Mesendoderm (in vitro differentiated cells): ENCODE data around the gene RASSF8.

ENCODE experiments used
- DNase-seq: peaks from one replicate; pipeline ENCODE4 v3.0.0; 2013
- H2AK5ac ChIP-seq: 2 replicates; pipeline ENCODE4 v1.6.1; 2013; ENCODE audit warnings: low read length, inconsistent platforms
- H2BK120ac ChIP-seq: 2 replicates; pipeline ENCODE4 v1.6.1; 2013; ENCODE audit warnings: low read depth, mild to moderate bottlenecking, low read length, moderate library complexity, mixed read lengths
- H2BK15ac ChIP-seq: replicated peaks from 2 replicates; pipeline ENCODE4 v1.6.1; 2013; ENCODE audit warnings: low read depth, mild to moderate bottlenecking, moderate library complexity
- H2BK5ac ChIP-seq: 2 replicates; pipeline ENCODE4 v1.6.1; 2013; ENCODE audit warnings: low read length, inconsistent platforms
- H3K18ac ChIP-seq: 2 replicates; pipeline ENCODE4 v1.6.1; 2013; ENCODE audit warnings: mild to moderate bottlenecking, low read length, mixed read lengths
- H3K23ac ChIP-seq: one replicate; pipeline ENCODE4 v1.6.1; 2013; ENCODE audit warnings: low read length
- H3K27ac ChIP-seq: 2 replicates; pipeline ENCODE4 v1.5.1; 2013; ENCODE audit warnings: low read depth, mild to moderate bottlenecking, inconsistent platforms, low read length, moderate library complexity
- H3K27me3 ChIP-seq: 2 replicates; pipeline ENCODE4 v1.6.1; 2013; ENCODE audit warnings: low read length, control low read depth, mild to moderate bottlenecking, inconsistent platforms; ENCODE audit not compliant: insufficient read depth, poor library complexity
- H3K36me3 ChIP-seq: 2 replicates; pipeline ENCODE4 v1.6.1; 2013; ENCODE audit warnings: low read length, inconsistent platforms; ENCODE audit not compliant: control insufficient read depth, insufficient read depth
- H3K4ac ChIP-seq: one replicate; pipeline ENCODE4 v1.6.1; 2013; ENCODE audit warnings: low read depth, mild to moderate bottlenecking, low read length, moderate library complexity
- H3K4me1 ChIP-seq: 2 replicates; pipeline ENCODE4 v1.6.1; 2013; ENCODE audit warnings: low read depth, low read length, inconsistent platforms; ENCODE audit not compliant: control insufficient read depth
- H3K4me2 ChIP-seq: 2 replicates; pipeline ENCODE4 v1.6.1; 2013; ENCODE audit warnings: low read length
- H3K4me3 ChIP-seq: 2 replicates; pipeline ENCODE4 v1.5.1; 2013; ENCODE audit warnings: mild to moderate bottlenecking, low read length
- H3K56ac ChIP-seq: one replicate; pipeline ENCODE4 v1.6.1; 2013; ENCODE audit warnings: low read length
- H3K79me1 ChIP-seq: 2 replicates; pipeline ENCODE4 v1.6.1; 2013; ENCODE audit warnings: low read length, inconsistent platforms
- H3K79me2 ChIP-seq: 2 replicates; pipeline ENCODE4 v1.6.1; 2013; ENCODE audit warnings: mild to moderate bottlenecking, low read length; ENCODE audit not compliant: control insufficient read depth, insufficient read depth
- H3K9ac ChIP-seq: 2 replicates; pipeline ENCODE4 v1.6.1; 2013; ENCODE audit warnings: low read length, inconsistent platforms
- H4K5ac ChIP-seq: one replicate; pipeline ENCODE4 v1.6.1; 2013; ENCODE audit warnings: low read length
- H4K8ac ChIP-seq: one replicate; pipeline ENCODE4 v1.6.1; 2013; ENCODE audit warnings: low read depth, mild to moderate bottlenecking, control low read depth, low read length, moderate library complexity
- WGBS: extraction: QIAGEN DNeasy Blood & Tissue Kit; methylation state at CpG from one replicate; pipeline ENCODE4 v1.1.7; 2013; ENCODE audit warnings: low lambda C conversion rate, missing lambda C conversion rate; ENCODE audit not compliant: insufficient coverage; ENCODE audit errors: extremely low coverage; 5-methylcytosine and 5-hydroxymethylcytosine counted together

The RASSF8 gene

DNA sequence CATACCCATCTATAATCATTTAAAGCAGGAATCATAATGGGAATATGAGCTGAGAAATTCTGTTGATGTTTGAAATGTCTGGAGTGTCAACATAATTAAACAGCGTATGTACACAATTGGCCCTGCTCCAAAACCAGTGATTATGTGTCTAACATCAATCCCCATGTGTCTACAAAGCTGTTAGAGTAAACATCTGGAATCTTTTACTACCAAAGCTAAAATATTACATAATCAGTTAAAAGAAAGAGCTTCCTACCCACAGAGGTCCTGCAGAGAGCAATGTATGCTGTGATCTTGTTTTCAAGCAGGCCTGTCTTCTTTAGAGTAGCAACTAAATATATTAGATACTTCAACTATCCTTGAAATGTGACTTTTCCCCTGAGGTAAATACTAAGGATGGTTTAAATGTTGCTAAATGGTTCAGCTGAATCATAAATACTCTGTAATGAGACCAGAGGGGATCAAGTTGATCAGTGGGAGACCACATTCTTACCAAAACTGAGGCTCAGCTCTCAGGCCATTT, 74.3 kb downstream of the RASSF8 start:
- H3K18ac ChIP-seq, result no peak overlapping the region
- H3K79me1 ChIP-seq, result peaks cover 9% of the 10 kb centered on the region
- no peak overlapping the region for H3K23ac ChIP-seq
- no peak overlapping the region for H3K56ac ChIP-seq
- H3K4me1 ChIP-seq, result peaks cover 4% of the 10 kb centered on the region
- no peaks in the 10 kb centered on the region for H3K36me3 ChIP-seq
- peak overlapping the region; percentile 57 for H2BK15ac ChIP-seq
- no CpG with 5 or more reads among the region's 1 CpG for WGBS
- H3K4me3 ChIP-seq, result no peak overlapping the region
- no peak overlapping the region for H4K8ac ChIP-seq
- H3K4ac ChIP-seq, result no peak overlapping the region
- H3K27me3 ChIP-seq, result no peaks in the 10 kb centered on the region
- H2AK5ac ChIP-seq, result no peak overlapping the region
- no peak overlapping the region for H2BK120ac ChIP-seq
- no peak overlapping the region for H3K27ac ChIP-seq
- H2BK5ac ChIP-seq, result no peak overlapping the region
- no peak overlapping the region for H4K5ac ChIP-seq
- no peak overlapping the region for H3K4me2 ChIP-seq
- H3K9ac ChIP-seq, result no peak overlapping the region
- H3K79me2 ChIP-seq, result peaks cover 3% of the 10 kb centered on the region
- peak; percentile 63 for DNase-seq

DNA sequence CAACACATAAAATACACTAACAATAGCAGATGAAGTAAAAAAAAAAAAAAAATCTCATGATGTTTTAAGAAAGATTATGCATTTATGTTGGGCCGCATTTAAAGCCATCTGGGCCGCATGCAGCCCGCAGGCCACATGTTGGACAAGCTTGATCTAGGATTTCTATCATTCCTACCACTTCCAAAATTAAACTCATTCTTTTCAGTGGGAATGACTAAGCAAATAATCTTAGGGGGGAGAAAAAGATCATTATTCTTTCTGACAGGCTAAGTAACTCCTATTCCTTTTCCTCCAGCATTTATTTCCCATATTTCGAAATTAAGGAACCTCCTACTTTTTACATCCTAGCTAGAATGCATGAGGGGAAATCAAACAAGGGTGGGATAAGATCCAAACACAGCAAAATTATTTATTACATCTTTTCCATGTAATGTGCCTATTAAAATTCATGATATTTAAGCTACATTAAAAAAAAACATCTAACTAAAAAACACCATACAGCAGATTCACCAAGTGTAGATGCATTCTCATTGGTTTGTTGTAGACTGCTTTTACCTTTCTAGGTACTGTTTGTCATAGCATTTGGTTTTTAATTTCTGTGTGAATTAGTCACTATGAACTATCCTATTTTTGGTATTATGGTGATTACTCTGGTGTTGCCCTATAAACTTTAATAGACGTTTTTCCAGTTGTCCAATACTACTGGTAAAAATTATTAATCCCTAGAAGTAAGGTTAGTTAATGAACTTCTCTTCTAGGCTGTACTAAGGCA, 76.1 kb downstream of the RASSF8 start:
- H3K79me2 ChIP-seq, result peaks cover 3% of the 10 kb centered on the region
- no peaks in the 10 kb centered on the region for H3K36me3 ChIP-seq
- no peak overlapping the region for H3K27ac ChIP-seq
- peaks cover 8% of the 10 kb centered on the region for H3K4me1 ChIP-seq
- H3K23ac ChIP-seq, result no peak overlapping the region
- no peak overlapping the region for H2BK15ac ChIP-seq
- no peak overlapping the region for H2AK5ac ChIP-seq
- no peak overlapping the region for H3K4me3 ChIP-seq
- peaks cover 11% of the 10 kb centered on the region for H3K79me1 ChIP-seq
- no peak overlapping the region for H3K9ac ChIP-seq
- H3K56ac ChIP-seq, result no peak overlapping the region
- H4K8ac ChIP-seq, result no peak overlapping the region
- no CpG with 5 or more reads among the region's 5 CpGs for WGBS
- H3K4me2 ChIP-seq, result no peak overlapping the region
- no peak overlapping the region for H4K5ac ChIP-seq
- no peak overlapping the region for H3K4ac ChIP-seq
- H2BK5ac ChIP-seq, result no peak overlapping the region
- DNase-seq, result no peak
- no peak overlapping the region for H2BK120ac ChIP-seq
- no peaks in the 10 kb centered on the region for H3K27me3 ChIP-seq
- H3K18ac ChIP-seq, result no peak overlapping the region

DNA sequence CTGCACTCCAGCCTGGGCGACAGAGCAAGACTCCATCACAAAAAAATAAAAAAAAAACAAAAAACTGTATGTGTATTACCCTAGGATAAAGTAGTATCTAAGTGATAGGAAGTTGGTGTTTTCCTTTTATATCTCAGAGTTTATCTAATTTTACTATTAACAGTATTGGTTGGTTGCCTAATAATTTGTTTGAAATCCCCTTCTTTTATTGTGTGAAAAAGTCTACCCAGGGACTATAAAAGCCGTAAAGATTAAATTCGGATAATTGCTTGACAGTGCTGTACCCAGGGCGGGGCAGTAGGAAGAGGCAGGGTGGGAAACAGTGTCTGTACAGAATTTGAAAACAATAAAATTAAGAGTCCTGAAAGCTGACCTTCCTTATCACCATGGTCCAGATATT, 78.4 kb downstream of the RASSF8 start:
- Histone ChIP-seq H3K79me1 (peaks cover 13% of the 10 kb centered on the region), H4K5ac (no peak overlapping the region), H3K4me3 (no peak overlapping the region), H3K9ac (no peak overlapping the region), H3K56ac (no peak overlapping the region), H3K23ac (no peak overlapping the region), H3K79me2 (peaks cover 7% of the 10 kb centered on the region), H3K4me2 (no peak overlapping the region), H2AK5ac (no peak overlapping the region), H2BK120ac (no peak overlapping the region), H3K36me3 (no peaks in the 10 kb centered on the region), H2BK15ac (no peak overlapping the region), H3K4ac (no peak overlapping the region), H3K18ac (no peak overlapping the region), H3K27ac (no peak overlapping the region), H2BK5ac (no peak overlapping the region), H3K4me1 (peaks cover 11% of the 10 kb centered on the region), H4K8ac (no peak overlapping the region), H3K27me3 (no peaks in the 10 kb centered on the region)
- WGBS, result no CpG with 5 or more reads among the region's 4 CpGs
- DNase-seq, result no peak

DNA sequence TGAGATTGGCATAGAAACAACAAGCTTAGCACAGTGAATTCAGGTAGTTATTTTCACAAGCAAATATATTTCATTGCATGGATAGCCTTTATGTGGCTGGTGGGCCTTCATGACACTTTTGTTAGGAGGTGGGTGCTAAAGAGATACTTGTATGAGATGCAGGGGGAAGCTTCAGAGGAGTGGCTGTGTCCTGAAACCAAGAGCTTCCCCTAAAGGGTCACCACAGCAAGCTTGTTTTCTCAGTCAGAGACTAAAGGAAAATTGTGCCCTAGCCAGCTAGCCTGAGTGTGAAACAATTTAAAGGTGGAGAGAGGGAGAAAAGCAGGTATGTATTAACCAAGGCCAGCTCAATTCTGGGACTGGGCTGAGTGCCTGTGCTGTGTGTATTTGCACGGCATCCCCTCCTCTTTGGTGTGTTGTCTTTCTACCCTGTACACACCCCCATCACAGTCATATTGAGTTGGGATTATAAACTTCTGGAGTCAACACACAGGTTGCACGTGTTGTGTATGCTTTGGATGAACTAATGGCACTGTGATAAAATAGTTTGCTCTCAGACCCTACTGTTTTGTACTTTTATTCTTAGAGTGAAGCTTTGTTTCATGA, 79.2 kb downstream of the RASSF8 start:
- no peak for DNase-seq
- Histone ChIP-seq H3K79me2 (peaks cover 7% of the 10 kb centered on the region), H2AK5ac (no peak overlapping the region), H3K4me2 (no peak overlapping the region), H3K18ac (peak overlapping the region; percentile 0), H3K4me3 (no peak overlapping the region), H3K27ac (no peak overlapping the region), H3K9ac (no peak overlapping the region), H2BK15ac (no peak overlapping the region), H3K27me3 (no peaks in the 10 kb centered on the region), H4K5ac (no peak overlapping the region), H2BK5ac (no peak overlapping the region), H3K36me3 (no peaks in the 10 kb centered on the region), H3K23ac (no peak overlapping the region), H3K4me1 (peaks cover 11% of the 10 kb centered on the region), H2BK120ac (no peak overlapping the region), H3K79me1 (peaks cover 13% of the 10 kb centered on the region), H4K8ac (no peak overlapping the region), H3K4ac (no peak overlapping the region), H3K56ac (no peak overlapping the region)
- WGBS, result no CpG with 5 or more reads among the region's 2 CpGs

DNA sequence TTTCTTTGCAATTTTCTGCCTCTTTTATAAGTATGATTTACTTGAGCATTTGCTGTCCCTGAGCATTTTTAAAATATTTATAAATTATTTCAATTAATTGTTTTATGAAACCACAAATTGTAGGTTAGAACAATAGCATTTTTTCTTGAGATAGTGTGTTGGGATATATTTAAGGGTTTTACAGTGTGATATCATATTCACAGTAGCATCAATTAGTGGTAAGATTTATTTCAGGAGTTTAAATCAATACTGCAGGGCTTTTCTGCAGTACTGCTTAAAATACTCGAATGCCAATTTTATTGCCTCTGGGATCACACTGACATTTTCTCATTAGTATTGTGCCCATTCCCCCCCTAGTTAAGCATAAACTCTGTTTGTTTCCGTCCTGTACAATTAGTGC, 84.2 kb downstream of the RASSF8 start:
- Histone ChIP-seq H3K56ac (no peak overlapping the region), H2BK5ac (no peak overlapping the region), H4K5ac (no peak overlapping the region), H3K23ac (no peak overlapping the region), H3K27ac (no peak overlapping the region), H3K4me2 (no peak overlapping the region), H4K8ac (no peak overlapping the region), H3K4me1 (peaks cover 15% of the 10 kb centered on the region), H3K18ac (no peak overlapping the region), H2AK5ac (no peak overlapping the region), H3K79me2 (peaks cover 6% of the 10 kb centered on the region), H3K4ac (no peak overlapping the region), H3K9ac (no peak overlapping the region), H3K27me3 (no peaks in the 10 kb centered on the region), H2BK120ac (no peak overlapping the region), H3K36me3 (no peaks in the 10 kb centered on the region), H2BK15ac (no peak overlapping the region), H3K4me3 (no peak overlapping the region), H3K79me1 (peaks cover 10% of the 10 kb centered on the region)
- WGBS, result no CpG with 5 or more reads among the region's 2 CpGs
- DNase-seq, result no peak
